ENCODE measurements around the gene C1orf116.

DNA sequence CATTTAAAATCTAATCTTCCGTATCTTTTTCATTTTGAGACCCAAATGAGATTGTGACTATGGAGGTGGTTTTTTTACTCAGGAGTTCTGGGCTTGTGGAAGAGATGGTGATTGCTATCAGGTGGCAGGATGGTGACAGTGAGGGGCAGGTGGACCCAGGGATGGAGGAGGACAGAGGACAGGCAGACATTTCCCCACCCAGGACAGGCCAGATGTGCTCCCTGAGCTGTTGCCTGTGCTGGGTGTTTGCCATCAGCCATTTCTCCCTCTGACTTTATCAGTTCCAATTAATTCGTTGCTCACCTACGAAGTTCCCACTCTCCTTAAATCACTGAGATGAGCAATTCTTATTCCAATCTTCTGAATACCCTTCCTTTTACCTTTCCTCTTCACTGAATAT, 26.5 kb downstream of the C1orf116 start:
- TF ChIP-seq, protein P1, sequence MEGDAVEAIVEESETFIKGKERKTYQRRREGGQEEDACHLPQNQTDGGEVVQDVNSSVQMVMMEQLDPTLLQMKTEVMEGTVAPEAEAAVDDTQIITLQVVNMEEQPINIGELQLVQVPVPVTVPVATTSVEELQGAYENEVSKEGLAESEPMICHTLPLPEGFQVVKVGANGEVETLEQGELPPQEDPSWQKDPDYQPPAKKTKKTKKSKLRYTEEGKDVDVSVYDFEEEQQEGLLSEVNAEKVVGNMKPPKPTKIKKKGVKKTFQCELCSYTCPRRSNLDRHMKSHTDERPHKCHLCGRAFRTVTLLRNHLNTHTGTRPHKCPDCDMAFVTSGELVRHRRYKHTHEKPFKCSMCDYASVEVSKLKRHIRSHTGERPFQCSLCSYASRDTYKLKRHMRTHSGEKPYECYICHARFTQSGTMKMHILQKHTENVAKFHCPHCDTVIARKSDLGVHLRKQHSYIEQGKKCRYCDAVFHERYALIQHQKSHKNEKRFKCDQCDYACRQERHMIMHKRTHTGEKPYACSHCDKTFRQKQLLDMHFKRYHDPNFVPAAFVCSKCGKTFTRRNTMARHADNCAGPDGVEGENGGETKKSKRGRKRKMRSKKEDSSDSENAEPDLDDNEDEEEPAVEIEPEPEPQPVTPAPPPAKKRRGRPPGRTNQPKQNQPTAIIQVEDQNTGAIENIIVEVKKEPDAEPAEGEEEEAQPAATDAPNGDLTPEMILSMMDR (IDR thresholded peaks at IDR 0.05; ENCODE audit: low read depth, low read length, missing input control) = no peak
- TF ChIP-seq YY1 (IDR thresholded peaks at IDR 0.05) = no peak
- TF ChIP-seq, protein P2, sequence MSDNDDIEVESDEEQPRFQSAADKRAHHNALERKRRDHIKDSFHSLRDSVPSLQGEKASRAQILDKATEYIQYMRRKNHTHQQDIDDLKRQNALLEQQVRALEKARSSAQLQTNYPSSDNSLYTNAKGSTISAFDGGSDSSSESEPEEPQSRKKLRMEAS (IDR thresholded peaks at IDR 0.05) = no peak
- no peak for TF ChIP-seq FOXA2 (IDR thresholded peaks at IDR 0.05)
- TF ChIP-seq, protein P3, sequence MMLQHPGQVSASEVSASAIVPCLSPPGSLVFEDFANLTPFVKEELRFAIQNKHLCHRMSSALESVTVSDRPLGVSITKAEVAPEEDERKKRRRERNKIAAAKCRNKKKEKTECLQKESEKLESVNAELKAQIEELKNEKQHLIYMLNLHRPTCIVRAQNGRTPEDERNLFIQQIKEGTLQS (IDR thresholded peaks at IDR 0.05) = no peak
- no peak for TF ChIP-seq EGR1 (IDR thresholded peaks at IDR 0.05; ENCODE audit: low read depth in 2 of 2)
- TF ChIP-seq JUND (IDR thresholded peaks at IDR 0.05) = no peak
- no peak for TF ChIP-seq RAD21 (IDR thresholded peaks at IDR 0.05)
- no peak for TF ChIP-seq GABPA (IDR thresholded peaks at IDR 0.05 in 1 of 2, conservative IDR thresholded peaks at IDR 0.05 in 1 of 2)
- TF ChIP-seq NR2F2 (IDR thresholded peaks at IDR 0.05) = no peak
- TF ChIP-seq TAF1 (conservative IDR thresholded peaks at IDR 0.05) = no peak
